Endothelial cell of umbilical vein (primary cell): ENCODE data around the gene AQP10. TPM values are rescaled to one million over a fixed set of nuclear protein-coding genes. Genes with fewer than 3 reads are reported as not detected.
"Not testable (repeated sequence)": the region's sequence is repeated elsewhere in the genome, so short reads cannot be mapped to it uniquely, and the experiment has no call there.

ENCODE experiments used
- BruUV-seq: library from RNA; stranded (reverse); fragments of 400-500 nt; replicated peaks from 2 replicates; lab custom pipeline; 2021; lab: Mats Ljungman, UMichigan
- CTCF ChIA-PET: fragments of 300-600, 350-600 bp; sonication (Branson Sonifier 250); formaldehyde crosslinking; loops from one replicate; lab custom pipeline; 2021; ENCODE audit warnings: antibody characterized with exemption, inconsistent platforms; lab: Charles Lee
- POLR2A ChIA-PET: fragments of 300-600, 350-600 bp; sonication (Branson Sonifier 250); formaldehyde crosslinking; loops from one replicate; lab custom pipeline; 2021; ENCODE audit warnings: antibody characterized with exemption, inconsistent platforms; lab: Charles Lee
- DNase-seq: peaks from one replicate; pipeline ENCODE4 v3.0.0-alpha.2; 2011; ENCODE audit warnings: low read depth, low spot score
- FAIRE-seq: peaks from 2 replicates; lab custom pipeline; 2011; peaks lifted over from hg19 to GRCh38; lab: Jason Lieb, UNC
- H2AFZ ChIP-seq: 2 replicates; pipeline ENCODE4 v1.6.0; 2012; ENCODE audit warnings: low read depth, low read length, control low read depth, inconsistent platforms
- H3K27ac ChIP-seq: 2 replicates; pipeline ENCODE4 v1.5.1; 2011; ENCODE audit warnings: low read depth, mild to moderate bottlenecking, control low read depth, low read length, moderate library complexity; ENCODE audit not compliant: insufficient read depth
- H3K27me3 ChIP-seq, 2 experiments: 2 replicates each; pipeline versions ENCODE4 v1.6.0 to v1.6.1; 2011; ENCODE audit warnings: low read length in 2 of 2, mixed read lengths in 1 of 2; ENCODE audit not compliant: control insufficient read depth in 2 of 2, insufficient read depth in 2 of 2
- H3K36me3 ChIP-seq, 2 experiments: 2 replicates in 1 of 2; 3 replicates in 1 of 2; pipeline ENCODE4 v1.5.1; 2011; ENCODE audit warnings: low read length in 2 of 2, mild to moderate bottlenecking in 1 of 2, moderate library complexity in 1 of 2; ENCODE audit not compliant: control insufficient read depth in 2 of 2, insufficient read depth in 2 of 2; ENCODE audit errors: extremely low read depth in 1 of 2
- H3K4me1 ChIP-seq: 3 replicates; pipeline ENCODE4 v1.5.1; 2011; ENCODE audit warnings: mild to moderate bottlenecking, low read length; ENCODE audit not compliant: control insufficient read depth, insufficient read depth; ENCODE audit errors: extremely low read depth
- H3K4me2 ChIP-seq: 2 replicates; pipeline ENCODE4 v1.6.1; 2011; ENCODE audit warnings: low read length, control low read depth, mixed read lengths; ENCODE audit not compliant: insufficient read depth
- H3K4me3 ChIP-seq, 3 experiments: fragments of 200-600 bp in 1 of 3; sonication (generic), shearing (Covaris generic) in 1 of 3; replicated peaks in 1 of 3; 2 replicates each; pipeline ENCODE4 v1.5.1; 2011 to 2016; ENCODE audit warnings: control low read depth in 3 of 3, low read length in 3 of 3, mild to moderate bottlenecking in 2 of 3, inconsistent platforms in 1 of 3, low read depth in 1 of 3, moderate library complexity in 1 of 3; ENCODE audit not compliant: insufficient read depth in 1 of 3
- H3K79me2 ChIP-seq: 2 replicates; pipeline ENCODE4 v1.6.0; 2012; ENCODE audit warnings: low read length, inconsistent platforms; ENCODE audit not compliant: control insufficient read depth, insufficient read depth
- H3K9ac ChIP-seq: replicated peaks from 2 replicates; pipeline ENCODE3; 2011; ENCODE audit warnings: low read length, control low read depth; ENCODE audit not compliant: insufficient read depth; ENCODE audit errors: extremely low read depth
- H3K9me1 ChIP-seq: replicated peaks from 3 replicates; pipeline ENCODE4 v1.6.0; 2011; ENCODE audit warnings: mild to moderate bottlenecking, low read length; ENCODE audit not compliant: control insufficient read depth, insufficient read depth; ENCODE audit errors: extremely low read depth
- H3K9me3 ChIP-seq: replicated peaks from 2 replicates; pipeline ENCODE4 v1.5.1; 2012; ENCODE audit warnings: low read length, inconsistent platforms; ENCODE audit not compliant: control insufficient read depth, insufficient read depth
- H4K20me1 ChIP-seq: replicated peaks from 2 replicates; pipeline ENCODE3; 2011; ENCODE audit warnings: mild to moderate bottlenecking, low read length; ENCODE audit not compliant: control insufficient read depth, insufficient read depth; ENCODE audit errors: extremely low read depth
- CTCF ChIP-seq, 2 donors: IDR thresholded peaks; 1 replicate in 1 of 2; 2 replicates in 1 of 2; pipeline ENCODE4 v1.5.1; 2011; ENCODE audit warnings: low read length in 2 of 2, mild to moderate bottlenecking in 2 of 2, moderate library complexity in 2 of 2, control low read depth in 1 of 2, inconsistent platforms in 1 of 2, low read depth in 1 of 2; ENCODE audit not compliant: insufficient read depth in 1 of 2; ENCODE audit errors: extremely low read depth in 1 of 2
- EZH2 ChIP-seq: IDR thresholded peaks from 2 replicates; pipeline ENCODE4 v1.6.1; 2012; ENCODE audit warnings: borderline replicate concordance, low read depth, mild to moderate bottlenecking, moderate library complexity, low read length, inconsistent platforms; ENCODE audit not compliant: severe bottlenecking
- JUN ChIP-seq: IDR thresholded peaks from 2 replicates; pipeline ENCODE4 v1.6.1; 2011; ENCODE audit warnings: borderline replicate concordance, low read depth; ENCODE audit not compliant: insufficient read length, insufficient read depth
- POLR2A ChIP-seq: IDR thresholded peaks from 2 replicates; pipeline ENCODE4 v1.6.1; 2012; ENCODE audit warnings: low read depth, mild to moderate bottlenecking, control low read depth, low read length
- POLR2AphosphoS5 ChIP-seq: IDR thresholded peaks from 2 replicates; pipeline ENCODE4 v1.6.1; 2012; ENCODE audit warnings: low read depth, mild to moderate bottlenecking, control low read depth, low read length, moderate library complexity; ENCODE audit not compliant: insufficient read depth
- dilution Hi-C: fragments of 300-500 bp; cut with MboI; formaldehyde crosslinking; loops from one replicate; pipeline ENCODE4 v1.15.0; 2019; ENCODE audit warnings: low sequenced_read_pairs; ENCODE audit not compliant: extremely low pct_ligation_motif_present
- intact Hi-C: fragments of 100-400 bp; cut with micrococcal nuclease; formaldehyde crosslinking; loops from one replicate; pipeline ENCODE4 v1.10.0; 2022
- polyA plus RNA-seq, 4 experiments: library from polyadenylated mRNA; depleted of rRNA in 3 of 4; stranded (reverse) in 3 of 4; unstranded in 1 of 4; fragments of >200 nt; gene quantifications; 2 replicates each; pipeline versions ENCODE4 v1.2.1 to v1.2.3, GENCODE V29; 2011 to 2012; ENCODE audit warnings: missing spikeins in 1 of 4
- total RNA-seq: library from RNA; stranded (reverse); gene quantifications from 2 replicates; pipeline ENCODE4 v1.2.3, GENCODE V29; 2021

Gene AQP10
- total and polyA plus RNA-seq, 2 donors (not counting 3 experiments of a cell fraction or from before 2014, with no cell fraction given), result not detected

- DNase-seq (no peak), FAIRE-seq (no peak)
- H3K9ac ChIP-seq, result no peak overlapping the region
- no peak overlapping the region for H2AFZ ChIP-seq
- TF ChIP-seq EZH2, result no peak
- no peak for TF ChIP-seq CTCF (IDR thresholded peaks at IDR 0.05; ENCODE audit: extremely low read depth in 1 of 2, insufficient read depth in 1 of 2, low read depth in 1 of 2, low read length in 2 of 2)
- no peak for TF ChIP-seq POLR2AphosphoS5
- no peak for TF ChIP-seq POLR2A
- no peak for TF ChIP-seq JUN
- no peaks in the 10 kb centered on the region for H3K9me1 ChIP-seq
- no peak overlapping the region for H3K4me2 ChIP-seq
- no peaks in the 10 kb centered on the region for H3K36me3 ChIP-seq
- intact Hi-C loops (no loop called here), dilution Hi-C loops (no loop called here)
- no TSS peak for BruUV-seq
- POLR2A ChIA-PET, result no interaction called here
- H3K4me3 ChIP-seq, result no peak overlapping the region
- H4K20me1 ChIP-seq, result no peaks in the 10 kb centered on the region
- H3K27ac ChIP-seq, result no peak overlapping the region
- no peaks in the 10 kb centered on the region for H3K4me1 ChIP-seq
- no peaks in the 10 kb centered on the region for H3K9me3 ChIP-seq
- H3K27me3 ChIP-seq, result peaks cover 0 to 1% of the 10 kb centered on the region in 2 experiments
- no peaks in the 10 kb centered on the region for H3K79me2 ChIP-seq
- CTCF ChIA-PET, result no interaction called here
Observed at GRCh38 chr1:154306151-154306550, 14.7 kb upstream of the AQP10 start.

DNA sequence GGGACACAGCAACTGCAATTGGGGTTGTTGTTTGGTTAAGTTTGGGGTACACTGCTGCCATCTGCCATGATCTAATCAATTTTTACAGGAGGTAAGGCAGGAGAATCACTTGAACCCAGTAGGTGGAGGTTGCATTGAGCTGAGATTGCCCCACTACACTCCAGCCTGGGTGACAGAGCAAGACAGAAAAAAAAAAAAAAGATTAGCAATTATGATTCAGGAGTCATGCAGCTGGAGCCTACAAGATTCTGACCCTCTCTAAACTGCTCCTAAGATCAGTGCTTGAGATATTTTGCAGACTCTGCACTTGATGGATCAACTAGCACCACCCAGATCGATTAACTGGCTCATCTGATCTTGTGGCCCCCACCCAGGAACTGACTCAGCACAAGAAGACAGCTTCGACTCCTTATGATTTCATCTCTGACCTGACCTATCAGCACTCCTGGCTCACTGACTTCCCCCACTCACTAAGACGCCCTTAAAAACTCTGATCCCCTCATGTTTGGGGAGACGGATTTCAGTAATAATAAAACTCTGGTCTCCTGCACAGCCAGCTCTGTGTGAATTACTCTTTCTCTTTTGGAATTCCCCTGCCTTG, 13.1 kb upstream of the AQP10 start:
- H4K20me1 ChIP-seq, H3K9me3 ChIP-seq, H3K79me2 ChIP-seq, H3K4me2 ChIP-seq, H2AFZ ChIP-seq, H3K36me3 ChIP-seq, H3K4me3 ChIP-seq, CTCF ChIA-PET, H3K27me3 ChIP-seq, H3K9me1 ChIP-seq, H3K9ac ChIP-seq, FAIRE-seq, H3K4me1 ChIP-seq, intact Hi-C loops, dilution Hi-C loops, POLR2A ChIA-PET, BruUV-seq, DNase-seq, H3K27ac ChIP-seq: not testable (repeated sequence)

- intact Hi-C loops, FAIRE-seq, H2AFZ ChIP-seq, H3K27me3 ChIP-seq, BruUV-seq, H3K4me2 ChIP-seq, H4K20me1 ChIP-seq, H3K27ac ChIP-seq, H3K9ac ChIP-seq, CTCF ChIA-PET, POLR2A ChIA-PET, H3K4me1 ChIP-seq, H3K36me3 ChIP-seq, H3K9me1 ChIP-seq, H3K4me3 ChIP-seq, dilution Hi-C loops, H3K9me3 ChIP-seq, DNase-seq, H3K79me2 ChIP-seq: not testable (repeated sequence)
Observed at GRCh38 chr1:154309136-154309535, 11.8 kb upstream of the AQP10 start.
